Measurements from ENCODE around the gene XRRA1. TPM values are rescaled to one million over a fixed set of nuclear protein-coding genes. Genes with fewer than 3 reads are reported as not detected.

The XRRA1 gene
- total RNA-seq, 1 experiment from 2014 or later, result 34.1 TPM

DNA sequence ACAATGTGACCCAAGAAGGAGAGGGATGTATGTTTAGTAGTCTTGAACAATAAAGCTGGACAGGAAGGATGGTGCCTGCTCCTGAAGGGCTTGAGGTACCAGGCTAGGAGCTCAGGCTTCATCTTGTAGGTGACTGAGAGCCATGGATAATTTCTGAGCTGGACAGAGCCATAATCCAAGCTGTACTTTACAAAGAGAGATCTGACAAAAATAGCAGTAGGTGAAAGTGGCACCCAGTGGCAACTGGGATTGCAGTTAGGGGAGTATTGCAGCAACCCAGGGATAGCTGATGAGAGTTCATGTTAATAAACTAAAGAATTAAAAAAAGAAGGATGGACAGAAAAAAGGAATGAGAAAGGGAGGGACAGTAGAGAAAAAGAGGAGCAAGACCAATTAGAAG lies 7.4 kb downstream of the XRRA1 start:
- peaks cover 16% of the 10 kb centered on the region; the same call in 1 of the 2 replicates for H3K36me3 ChIP-seq (ENCODE audit: control insufficient read depth, insufficient read depth, low read length)
- H3K4me1 ChIP-seq (ENCODE audit: control insufficient read depth, insufficient read depth, low read length), result no peaks in the 10 kb centered on the region
- no peak overlapping the region for H3K4me3 ChIP-seq (ENCODE audit: low read depth in 2 of 2, low read length in 2 of 2)
- DNase-seq (ENCODE audit: low read depth, low spot score), result no peak
- no TSS peak for BruUV-seq (replicated peaks)
- in situ Hi-C loops (cut with HindIII; ENCODE audit: low pct_unique_long_range_greater_than_20kb, low sequenced_read_pairs), result no loop called here
- ChIA-PET CTCF (no interaction called here), POLR2A (no interaction called here)
- no peaks in the 10 kb centered on the region for H3K27me3 ChIP-seq (ENCODE audit: control insufficient read depth, insufficient read depth, low read length)
- no peak for ATAC-seq
- no peak overlapping the region for H3K27ac ChIP-seq (ENCODE audit: low read length)
- intact Hi-C loops (cut with micrococcal nuclease; ENCODE audit: unreplicated experiment), result no loop called here
- TF ChIP-seq POLR2AphosphoS5 (IDR thresholded peaks at IDR 0.05; ENCODE audit: low read depth, low read length) (no peak), CTCF (IDR thresholded peaks at IDR 0.05) (no peak), TCF7L2 (IDR thresholded peaks at IDR 0.05; ENCODE audit: low read depth, low read length) (no peak), SIN3A (IDR thresholded peaks at IDR 0.05; ENCODE audit: borderline replicate concordance, insufficient read depth, low read depth, low read length) (no peak)
- TF ChIP-seq, protein P1, sequence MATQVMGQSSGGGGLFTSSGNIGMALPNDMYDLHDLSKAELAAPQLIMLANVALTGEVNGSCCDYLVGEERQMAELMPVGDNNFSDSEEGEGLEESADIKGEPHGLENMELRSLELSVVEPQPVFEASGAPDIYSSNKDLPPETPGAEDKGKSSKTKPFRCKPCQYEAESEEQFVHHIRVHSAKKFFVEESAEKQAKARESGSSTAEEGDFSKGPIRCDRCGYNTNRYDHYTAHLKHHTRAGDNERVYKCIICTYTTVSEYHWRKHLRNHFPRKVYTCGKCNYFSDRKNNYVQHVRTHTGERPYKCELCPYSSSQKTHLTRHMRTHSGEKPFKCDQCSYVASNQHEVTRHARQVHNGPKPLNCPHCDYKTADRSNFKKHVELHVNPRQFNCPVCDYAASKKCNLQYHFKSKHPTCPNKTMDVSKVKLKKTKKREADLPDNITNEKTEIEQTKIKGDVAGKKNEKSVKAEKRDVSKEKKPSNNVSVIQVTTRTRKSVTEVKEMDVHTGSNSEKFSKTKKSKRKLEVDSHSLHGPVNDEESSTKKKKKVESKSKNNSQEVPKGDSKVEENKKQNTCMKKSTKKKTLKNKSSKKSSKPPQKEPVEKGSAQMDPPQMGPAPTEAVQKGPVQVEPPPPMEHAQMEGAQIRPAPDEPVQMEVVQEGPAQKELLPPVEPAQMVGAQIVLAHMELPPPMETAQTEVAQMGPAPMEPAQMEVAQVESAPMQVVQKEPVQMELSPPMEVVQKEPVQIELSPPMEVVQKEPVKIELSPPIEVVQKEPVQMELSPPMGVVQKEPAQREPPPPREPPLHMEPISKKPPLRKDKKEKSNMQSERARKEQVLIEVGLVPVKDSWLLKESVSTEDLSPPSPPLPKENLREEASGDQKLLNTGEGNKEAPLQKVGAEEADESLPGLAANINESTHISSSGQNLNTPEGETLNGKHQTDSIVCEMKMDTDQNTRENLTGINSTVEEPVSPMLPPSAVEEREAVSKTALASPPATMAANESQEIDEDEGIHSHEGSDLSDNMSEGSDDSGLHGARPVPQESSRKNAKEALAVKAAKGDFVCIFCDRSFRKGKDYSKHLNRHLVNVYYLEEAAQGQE (IDR thresholded peaks at IDR 0.05; ENCODE audit: insufficient read depth in 1 of 2, low read depth in 2 of 2, low read length in 1 of 2), result no peak
- H3K9me3 ChIP-seq (ENCODE audit: control insufficient read depth, insufficient read depth, low read depth, low read length), result no peaks in the 10 kb centered on the region

DNA sequence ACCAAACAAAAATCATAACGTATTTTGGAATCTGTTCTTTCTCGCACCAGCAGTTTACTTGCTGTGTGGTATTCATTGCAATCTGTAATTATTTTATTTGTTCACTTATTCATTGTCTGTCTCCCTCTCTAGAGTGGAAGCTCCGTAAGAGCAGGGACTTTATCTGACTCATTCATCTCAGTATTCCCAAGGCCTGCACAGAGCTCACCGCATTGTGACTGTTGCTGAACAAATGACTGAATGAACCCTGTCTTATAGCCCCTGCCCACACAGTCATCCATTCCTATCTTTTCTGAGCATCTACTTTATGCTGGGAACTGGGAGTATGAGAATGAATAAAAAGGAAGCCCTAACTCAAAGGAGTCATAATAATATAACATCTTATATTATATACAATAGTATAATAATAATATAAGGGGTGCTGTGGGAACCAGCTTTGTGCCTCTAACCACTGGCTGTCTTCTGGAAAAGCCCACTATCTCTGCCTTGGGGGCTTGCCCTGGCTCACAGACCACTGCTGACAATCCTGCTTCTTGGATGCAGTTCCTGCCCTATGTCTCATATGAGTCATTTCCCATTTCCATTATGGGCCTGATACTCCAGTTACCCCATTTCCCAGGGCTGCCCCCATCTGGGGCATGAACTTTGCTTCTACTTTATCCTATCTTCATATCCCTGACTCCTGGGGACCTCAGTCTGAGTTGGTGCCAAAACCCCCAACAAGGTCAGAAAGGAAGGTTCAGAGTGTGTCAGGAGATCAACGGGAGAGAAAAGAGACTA lies 11.0 kb downstream of the XRRA1 start:
- BruUV-seq (replicated peaks), result no TSS peak
- POLR2A ChIA-PET, result interaction anchor here (0.5 to 0.7 kb wide), 2 partner anchors 69 to 142 kb away, joined by 3 read pairs; no protein-coding TSS in a partner anchor
- Histone ChIP-seq H3K4me1 (ENCODE audit: control insufficient read depth, insufficient read depth, low read length) (no peaks in the 10 kb centered on the region), H3K27me3 (ENCODE audit: control insufficient read depth, insufficient read depth, low read length) (no peaks in the 10 kb centered on the region), H3K27ac (ENCODE audit: low read length) (no peak overlapping the region), H3K9me3 (ENCODE audit: control insufficient read depth, insufficient read depth, low read depth, low read length) (no peaks in the 10 kb centered on the region), H3K4me3 (ENCODE audit: low read depth in 2 of 2, low read length in 2 of 2) (no peak overlapping the region), H3K36me3 (ENCODE audit: control insufficient read depth, insufficient read depth, low read length) (peaks cover 22% of the 10 kb centered on the region)
- in situ Hi-C loops (cut with HindIII; ENCODE audit: low pct_unique_long_range_greater_than_20kb, low sequenced_read_pairs) (no loop called here), intact Hi-C loops (cut with micrococcal nuclease; ENCODE audit: unreplicated experiment) (no loop called here)
- CTCF ChIA-PET, result interaction anchor here (1.4 kb wide), 1 partner anchor 8 kb away, joined by 4 read pairs; no protein-coding TSS in a partner anchor
- TF ChIP-seq POLR2AphosphoS5 (IDR thresholded peaks at IDR 0.05; ENCODE audit: low read depth, low read length) (no peak), SIN3A (IDR thresholded peaks at IDR 0.05; ENCODE audit: borderline replicate concordance, insufficient read depth, low read depth, low read length) (no peak), TCF7L2 (IDR thresholded peaks at IDR 0.05; ENCODE audit: low read depth, low read length) (no peak), CTCF (IDR thresholded peaks at IDR 0.05) (no peak)
- TF ChIP-seq, protein P1 (IDR thresholded peaks at IDR 0.05; ENCODE audit: insufficient read depth in 1 of 2, low read depth in 2 of 2, low read length in 1 of 2), result no peak
- no peak for DNase-seq (ENCODE audit: low read depth, low spot score)
- no peak for ATAC-seq
